AG08396 (cell line): Measurements from ENCODE around the gene EPHA10.
"Not testable (repeated sequence)": the region's sequence is repeated elsewhere in the genome, so short reads cannot be mapped to it uniquely, and the experiment has no call there.

Source experiments
- DNase-seq: peaks from one replicate; pipeline ENCODE4 v3.0.0; 2012; ENCODE audit warnings: low spot score, mixed read lengths

The EPHA10 gene

DNA sequence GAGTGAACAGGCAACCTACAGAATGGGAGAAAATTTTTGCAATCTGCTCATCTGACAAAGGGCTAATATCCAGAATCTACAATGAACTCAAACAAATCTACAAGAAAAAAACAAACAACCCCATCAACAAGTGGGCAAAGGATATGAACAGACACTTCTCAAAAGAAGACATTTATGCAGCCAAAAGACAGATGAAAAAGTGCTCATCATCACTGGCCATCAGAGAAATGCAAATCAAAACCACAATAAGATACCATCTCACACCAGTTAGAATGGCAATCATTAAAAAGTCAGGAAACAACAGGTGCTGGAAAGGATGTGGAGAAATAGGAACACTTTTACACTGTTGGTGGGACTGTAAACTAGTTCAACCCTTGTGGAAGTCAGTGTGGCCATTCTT, 6.5 kb upstream of the EPHA10 start:
- not testable (repeated sequence) for DNase-seq

DNA sequence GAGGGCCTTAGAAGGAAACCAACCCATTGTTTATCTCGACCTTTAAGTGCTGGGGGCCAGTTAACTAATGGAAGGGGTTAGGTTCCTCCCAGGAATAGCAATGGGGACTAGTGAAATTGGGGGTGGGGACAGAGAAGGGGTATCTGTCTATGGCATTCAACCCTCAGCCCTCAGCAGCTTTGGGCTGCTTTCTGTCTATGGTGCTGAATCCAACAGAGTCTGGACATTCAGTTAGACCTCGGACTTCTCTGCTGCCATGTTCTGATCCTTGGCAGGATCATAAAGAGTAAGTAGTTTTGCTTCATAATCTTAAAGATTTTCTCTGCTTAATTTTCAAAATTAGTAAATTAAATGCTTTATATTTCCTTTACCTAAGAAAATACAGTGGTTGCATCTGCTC, 2.6 kb upstream of the EPHA10 start:
- DNase-seq = no peak

DNA sequence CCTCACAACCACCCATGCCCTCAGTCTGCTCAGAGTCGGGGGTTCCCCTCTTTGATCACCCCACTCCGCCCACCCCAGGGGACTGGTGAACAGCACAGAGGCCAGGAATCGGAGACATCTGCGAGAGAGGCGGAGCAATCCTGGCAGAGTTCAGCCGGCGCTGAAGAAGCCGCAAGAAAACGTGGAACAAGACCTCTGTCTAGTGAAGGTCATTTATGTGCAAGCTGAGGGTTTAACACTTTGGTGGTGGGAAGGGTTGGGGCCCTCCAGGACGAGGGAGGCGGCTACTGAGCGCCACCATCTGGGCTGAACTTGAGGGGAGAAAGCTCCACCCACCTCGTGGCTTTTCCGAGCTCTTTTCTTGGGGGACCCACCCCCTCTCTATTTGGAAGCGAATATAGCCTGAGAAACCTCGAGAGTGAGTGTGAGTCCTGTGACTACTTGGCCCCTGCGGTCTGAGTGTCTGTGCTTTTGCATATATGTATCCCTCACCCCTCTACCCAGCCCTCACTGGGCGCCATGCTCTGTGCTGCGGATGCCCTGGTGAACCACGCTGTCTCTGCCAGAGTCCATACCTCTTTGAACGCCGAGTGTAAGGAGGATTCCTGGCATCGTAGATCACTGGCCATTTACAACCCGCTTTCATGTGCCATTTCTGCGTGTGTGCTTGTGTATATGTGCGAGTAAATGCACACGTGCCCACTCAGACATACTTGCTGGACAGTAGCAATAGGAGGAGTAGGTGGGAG, 1.2 kb upstream of the EPHA10 start:
- no peak for DNase-seq

DNA sequence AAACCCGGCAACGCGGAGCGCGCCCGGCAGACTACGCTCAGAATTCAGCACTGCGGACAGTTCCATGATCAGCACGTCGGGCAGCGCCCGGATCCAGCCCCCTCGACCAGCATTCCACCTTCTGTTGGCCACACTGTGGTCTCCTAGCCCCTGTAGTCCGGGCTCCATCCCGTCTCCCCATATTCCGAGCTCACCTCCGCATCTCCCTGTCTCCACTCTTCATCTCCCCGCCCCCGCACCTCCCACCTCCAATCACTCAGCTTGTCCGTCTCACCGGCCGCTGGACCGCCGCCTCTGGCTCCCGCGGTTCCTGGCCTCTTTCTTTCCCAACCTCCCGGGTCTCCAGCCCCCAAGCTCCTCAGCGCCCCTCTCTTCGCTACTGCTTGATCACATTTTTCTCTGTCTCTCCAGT, 500 bp downstream of the EPHA10 start:
- DNase-seq = peak; percentile 78

DNA sequence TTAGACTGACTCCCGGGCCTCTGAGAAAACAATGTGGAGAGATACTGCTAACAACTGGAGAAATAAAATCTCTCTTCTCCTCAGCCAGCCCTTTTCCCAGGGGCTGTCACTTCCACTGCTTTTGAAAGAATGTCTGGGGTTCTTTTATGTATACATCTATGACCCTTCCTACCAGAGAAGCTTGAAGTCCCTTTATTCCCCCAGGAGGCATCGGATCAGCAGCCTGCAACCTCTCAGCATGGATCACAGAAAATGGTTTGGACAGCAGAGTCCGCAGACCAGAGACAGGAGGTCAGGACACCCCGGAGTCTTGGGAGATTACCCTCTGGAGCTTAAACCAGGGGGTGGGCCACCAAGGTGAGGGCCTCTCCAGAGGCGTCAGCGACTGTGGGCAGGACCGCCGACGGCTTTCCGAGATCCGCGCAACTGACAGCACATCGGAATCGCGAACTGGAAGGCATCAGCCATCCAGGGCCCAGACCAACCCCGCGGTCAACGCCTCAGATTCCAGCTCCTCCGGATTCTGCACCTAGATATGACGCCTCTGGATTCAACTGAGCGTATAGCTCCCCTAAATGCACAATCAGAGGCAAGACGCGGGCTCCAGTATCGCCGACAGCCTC, 1.0 kb downstream of the EPHA10 start:
- no peak for DNase-seq

DNA sequence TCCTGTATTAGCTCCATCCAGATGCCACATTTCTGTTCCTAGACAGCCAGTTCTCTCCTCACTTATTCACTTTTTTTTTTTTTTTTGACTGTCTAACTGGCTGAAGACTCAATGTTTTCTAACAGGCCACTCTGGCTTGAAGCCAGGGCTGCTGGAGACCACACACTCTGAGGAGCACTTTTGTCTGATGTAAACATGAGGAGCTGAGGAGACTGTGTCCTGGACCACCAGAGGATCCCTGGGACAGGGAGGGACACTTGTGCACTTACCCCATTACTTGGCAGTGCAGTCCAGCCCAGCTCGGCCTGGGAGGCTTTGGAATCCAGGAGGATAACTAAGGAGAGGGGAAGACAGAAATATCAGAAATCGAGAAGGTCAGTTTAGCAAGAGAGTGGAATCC, 2.4 kb downstream of the EPHA10 start:
- no peak for DNase-seq

DNA sequence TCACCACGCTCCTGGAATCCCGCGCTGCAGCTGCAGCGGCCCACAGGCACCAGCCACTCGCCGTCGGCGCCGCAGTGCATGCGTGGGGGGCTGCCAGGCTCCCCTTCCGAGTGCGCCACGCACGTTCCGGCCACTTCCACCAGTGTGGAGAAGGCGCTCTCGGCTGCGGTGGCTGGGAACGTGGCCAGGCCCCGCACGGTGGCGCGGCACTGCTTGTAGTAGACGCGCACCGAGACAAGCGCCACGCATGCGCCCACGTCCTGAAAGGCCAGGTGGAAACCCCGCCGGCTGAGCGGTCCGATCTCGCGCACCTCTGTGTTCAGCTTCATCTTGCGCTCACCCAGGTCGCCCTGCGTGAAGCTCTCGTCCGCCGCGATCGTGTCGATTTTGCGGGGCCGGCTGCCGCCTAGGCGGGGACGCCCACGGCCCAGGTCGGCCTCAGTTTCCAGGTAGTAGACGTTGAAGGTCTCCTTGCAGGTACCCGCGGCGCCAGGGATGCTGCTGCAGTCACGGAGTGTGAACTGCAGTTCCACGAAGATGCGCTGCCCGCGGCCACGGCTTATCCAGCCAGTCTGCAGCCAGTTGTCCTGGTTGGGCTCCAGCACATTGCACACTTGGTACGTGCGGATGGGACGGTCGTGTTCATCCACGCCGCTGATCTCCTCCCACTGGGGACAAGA, 3.4 kb downstream of the EPHA10 start:
- no peak for DNase-seq

DNA sequence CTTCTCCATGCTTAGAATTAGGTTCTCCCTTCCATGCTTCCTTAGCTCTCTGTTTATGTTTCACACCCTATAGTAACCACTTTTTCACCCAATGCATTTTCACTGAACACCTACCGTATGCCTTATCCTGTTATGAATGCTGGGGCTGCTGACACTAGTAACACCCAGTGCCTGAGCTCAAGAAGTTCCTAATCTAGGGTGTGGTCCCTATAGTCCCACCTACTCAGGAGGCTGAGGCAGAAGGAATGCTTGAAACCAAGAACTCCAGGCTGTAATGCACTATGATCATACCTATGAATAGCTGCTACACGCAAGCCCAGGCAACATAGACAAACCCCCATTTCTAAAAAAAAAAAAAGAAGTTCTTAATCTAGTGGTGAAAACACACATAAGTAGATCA, 5.5 kb downstream of the EPHA10 start:
- DNase-seq = no peak

DNA sequence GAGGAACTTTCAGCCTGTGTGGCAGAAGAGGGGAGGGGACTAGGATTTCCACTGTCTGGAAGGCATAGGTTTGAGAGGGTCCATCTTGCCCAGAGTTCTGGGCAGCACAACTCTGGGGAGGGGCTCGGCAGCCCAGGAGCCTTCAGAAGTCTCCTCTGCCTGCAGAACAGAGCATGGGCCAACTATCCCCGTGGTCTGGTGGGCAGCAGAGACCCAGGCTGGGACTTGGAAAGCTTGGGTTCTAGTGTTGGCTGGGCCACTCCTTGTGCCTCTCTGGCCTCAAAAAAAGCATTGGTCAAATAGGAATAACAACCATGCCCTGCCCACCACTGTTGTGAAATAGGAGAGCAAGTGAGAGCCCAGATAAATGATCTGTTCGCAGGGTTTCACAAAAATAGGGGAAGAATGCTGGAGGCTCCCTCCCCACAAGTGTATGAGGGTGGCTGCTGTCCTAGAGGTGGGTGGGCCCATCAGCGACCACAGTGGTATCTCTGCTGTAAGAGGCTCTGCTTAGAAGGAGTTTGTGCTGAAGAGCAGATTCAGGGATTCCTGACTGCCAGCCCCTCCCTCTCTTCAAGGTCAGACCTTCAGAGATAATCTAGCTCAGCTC, 8.9 kb downstream of the EPHA10 start:
- DNase-seq = no peak

DNA sequence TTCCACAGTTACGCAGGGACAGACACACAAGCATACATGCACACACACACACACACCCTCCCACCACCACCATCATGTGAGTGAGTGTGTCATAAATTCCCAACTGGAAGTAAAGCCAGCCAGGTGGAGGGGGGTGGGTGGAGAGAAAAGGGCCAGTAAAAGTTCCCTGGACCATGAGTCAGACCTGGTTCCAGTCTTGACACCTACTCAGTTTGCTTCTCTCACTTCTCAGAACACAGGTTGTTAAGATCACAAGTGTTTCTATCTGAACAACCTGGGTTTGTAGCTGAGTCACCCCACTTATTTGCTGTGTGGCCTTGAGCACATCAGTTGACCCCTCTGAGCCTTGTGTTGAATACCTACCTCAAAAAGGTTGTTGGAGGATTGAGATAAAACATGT, 9.6 kb downstream of the EPHA10 start:
- DNase-seq = peak; percentile 7

DNA sequence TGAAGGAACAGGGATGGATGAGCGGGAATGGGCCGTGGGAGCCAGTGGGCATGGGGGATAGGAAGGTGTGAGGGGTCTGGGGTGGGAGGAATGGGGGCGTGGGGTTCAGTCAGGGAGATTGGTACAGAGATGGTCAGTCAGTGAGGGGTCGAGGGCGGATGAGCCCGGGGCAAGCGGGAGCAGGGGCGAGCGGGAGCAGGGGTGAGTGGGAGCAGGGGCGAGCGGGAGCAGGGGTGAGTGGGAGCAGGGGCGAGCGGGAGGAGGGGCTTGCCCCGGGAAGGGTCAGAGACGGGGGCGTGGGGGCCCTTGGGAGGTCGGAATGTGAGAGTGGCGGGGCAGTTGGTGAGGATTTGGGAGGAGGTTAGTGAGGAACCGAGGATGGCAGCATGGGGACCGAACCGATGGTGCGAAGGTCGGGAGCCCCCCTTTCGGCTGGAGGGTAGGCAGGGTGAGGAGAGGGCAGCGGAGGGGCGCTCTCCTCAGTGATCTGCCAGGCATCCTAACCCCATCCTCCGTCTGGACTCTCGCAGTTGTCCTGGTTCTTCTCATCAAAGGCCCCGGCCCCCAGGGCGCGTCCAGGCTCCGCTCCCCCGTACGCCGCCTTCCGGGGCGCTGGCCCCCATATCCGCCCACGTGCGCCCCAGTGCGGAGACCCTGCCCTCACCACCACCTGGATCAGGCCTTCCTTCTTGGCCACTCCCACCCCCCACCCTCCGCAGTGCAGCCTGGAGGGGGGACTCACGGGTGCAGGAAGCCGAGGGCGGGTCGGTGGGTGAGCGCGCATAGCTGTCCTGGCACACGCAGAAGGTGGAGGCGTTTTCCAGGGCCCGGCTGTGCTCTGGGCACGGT, 11.2 kb downstream of the EPHA10 start:
- no peak for DNase-seq

DNA sequence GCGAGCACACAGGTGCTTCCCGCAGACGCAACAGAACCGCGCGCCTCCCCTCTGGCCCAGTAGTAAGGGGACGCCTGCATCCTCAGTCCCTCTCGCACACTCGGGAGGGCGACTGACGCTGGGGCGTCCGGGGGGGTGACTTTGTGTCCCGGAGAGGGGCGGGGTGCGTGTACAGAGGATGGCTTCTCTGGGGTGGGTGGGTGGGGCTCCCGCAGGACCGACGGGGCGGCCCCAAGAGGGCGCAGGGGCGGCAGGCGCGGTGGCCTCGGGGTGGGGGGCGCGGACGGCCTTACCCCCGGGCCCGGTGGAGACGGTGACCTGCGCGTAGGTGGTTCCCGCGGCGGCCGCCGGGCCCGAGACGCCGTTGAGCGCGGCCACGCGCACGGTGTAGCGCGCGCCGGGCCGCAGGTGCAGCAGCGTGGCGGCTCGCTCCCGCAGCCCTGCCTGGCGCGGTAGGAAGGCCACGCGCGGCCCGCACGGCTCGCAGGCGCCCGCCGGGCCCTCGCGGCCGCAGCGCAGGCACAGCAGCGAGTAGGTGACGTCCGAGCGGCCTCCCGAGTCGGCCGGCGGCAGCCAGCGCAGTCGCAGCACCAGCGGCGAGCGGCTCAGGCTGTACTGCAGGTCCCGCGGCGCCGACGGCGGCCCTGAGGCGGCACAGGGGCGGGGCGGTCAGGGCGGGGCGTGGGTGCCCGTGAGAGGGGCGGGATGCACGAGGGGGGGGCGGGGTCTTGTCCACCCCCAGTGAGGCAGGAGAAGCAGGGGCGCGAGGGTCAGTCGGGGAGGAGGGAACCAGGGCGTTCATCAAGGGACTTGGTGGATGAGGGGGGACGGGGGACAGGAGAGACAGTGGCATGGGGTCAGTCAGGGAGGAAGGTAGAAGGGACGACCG, 12.1 kb downstream of the EPHA10 start:
- DNase-seq = peak; percentile 81

DNA sequence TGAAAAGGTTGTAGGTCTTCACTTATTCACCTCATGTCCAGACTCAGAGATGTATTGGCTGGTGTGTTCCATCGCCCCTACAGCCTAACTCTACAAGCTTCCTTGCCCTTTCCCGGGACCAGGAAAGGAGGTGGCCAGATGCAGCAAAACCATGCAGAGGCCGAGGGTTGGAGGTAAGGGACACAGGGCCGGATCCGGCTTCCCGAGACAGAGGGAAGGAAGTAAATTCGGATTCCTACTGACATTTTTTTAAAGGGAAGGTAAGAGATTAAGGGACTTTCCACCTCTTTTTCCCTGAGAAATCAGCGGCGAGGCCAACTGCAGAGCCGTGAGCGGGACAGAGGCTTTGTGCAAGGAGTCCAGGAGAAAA, 12.7 kb downstream of the EPHA10 start:
- DNase-seq = no peak

DNA sequence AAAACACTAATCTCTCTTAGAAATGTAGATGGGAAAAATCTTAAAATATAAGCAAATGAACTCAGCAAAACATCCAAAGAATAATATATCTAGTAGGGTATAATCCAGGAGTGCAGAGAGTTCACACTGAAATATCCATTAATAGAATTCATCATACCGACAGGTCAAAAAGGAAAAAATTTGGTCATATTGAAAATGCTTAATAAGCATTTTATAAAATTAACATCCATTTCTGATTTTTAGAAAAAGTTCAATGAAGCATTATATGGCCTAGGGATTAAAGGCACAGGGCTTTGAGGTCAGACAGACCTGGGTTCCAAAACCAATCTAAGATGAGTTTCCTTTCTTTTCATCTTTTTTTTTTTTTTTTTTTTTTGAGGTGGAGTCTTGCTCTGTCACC, 16.4 kb downstream of the EPHA10 start:
- DNase-seq = no peak

DNA sequence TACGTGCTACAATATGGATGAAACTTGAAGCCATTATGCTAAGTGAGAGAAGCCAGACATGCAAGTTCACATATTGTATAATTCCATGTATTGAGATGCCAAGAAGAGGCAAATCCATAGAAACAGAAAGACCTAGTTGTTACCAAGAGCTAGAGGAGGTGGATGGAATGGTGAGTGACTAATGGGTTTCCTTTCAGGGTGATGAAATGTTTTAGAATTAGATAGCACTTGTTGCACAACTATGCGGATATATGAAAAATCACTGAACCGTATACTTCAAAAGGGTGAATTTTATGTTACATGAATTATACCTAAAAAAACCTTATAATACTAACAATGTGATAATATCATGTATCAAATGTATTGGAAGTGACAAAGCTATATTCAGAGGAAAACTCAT, 18.1 kb downstream of the EPHA10 start:
- no peak for DNase-seq

DNA sequence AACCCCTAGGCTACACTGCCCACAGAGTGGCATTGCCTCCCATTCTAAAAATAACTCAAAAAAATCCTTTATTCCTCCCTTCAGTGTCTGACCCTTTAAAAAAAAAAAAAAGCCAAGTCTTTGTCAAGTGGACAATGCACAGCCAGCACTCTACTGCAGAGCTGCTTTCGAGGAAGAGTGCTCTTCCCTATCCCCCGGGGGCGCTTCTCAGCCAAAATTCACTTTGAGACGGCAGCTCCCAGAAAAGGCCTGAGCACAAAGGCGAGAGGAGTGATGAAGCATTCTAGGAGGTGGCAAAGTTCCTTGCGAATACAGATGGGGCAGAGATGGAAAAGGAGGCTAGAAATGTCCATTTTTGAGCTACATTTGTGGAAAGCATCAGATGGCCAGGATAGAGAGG, 23.3 kb downstream of the EPHA10 start:
- no peak for DNase-seq

DNA sequence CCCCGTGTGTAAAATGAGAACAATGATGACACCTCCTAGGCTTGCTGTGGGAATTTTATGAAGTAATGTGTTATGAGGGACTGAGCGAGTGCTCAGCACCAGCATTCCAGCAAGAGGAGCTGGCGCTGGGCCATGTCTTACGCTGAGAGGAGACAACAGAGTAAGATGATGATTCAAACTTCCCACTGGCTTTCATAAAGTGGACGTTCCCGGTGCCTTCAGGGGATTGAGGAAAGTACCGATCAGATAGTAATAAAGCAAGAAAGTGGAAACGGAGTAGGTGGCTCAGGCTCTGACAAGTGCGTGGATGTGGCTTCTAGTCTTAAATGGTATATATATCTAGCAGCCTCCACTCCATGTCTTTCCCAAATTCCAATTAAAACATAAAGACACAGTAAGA, 23.8 kb downstream of the EPHA10 start:
- no peak for DNase-seq

DNA sequence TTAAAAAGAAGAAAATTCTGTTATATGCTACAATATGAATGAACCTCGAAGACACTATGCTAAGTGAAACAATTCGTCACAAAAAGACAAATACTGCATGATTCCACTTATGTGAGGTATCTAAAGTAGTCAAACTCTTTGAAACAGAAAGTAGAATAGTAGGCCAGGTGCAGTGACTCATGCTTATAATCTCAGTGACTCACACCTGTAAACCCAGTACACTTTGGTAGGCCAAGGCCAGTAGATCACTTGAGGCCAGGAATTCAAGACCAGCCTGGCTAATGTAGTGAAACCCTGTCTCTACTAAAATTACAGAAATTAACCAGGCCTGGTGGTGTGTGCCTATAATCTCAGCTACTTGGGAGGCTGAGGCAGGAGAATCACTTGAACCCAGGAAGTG, 25.7 kb downstream of the EPHA10 start:
- DNase-seq = no peak

DNA sequence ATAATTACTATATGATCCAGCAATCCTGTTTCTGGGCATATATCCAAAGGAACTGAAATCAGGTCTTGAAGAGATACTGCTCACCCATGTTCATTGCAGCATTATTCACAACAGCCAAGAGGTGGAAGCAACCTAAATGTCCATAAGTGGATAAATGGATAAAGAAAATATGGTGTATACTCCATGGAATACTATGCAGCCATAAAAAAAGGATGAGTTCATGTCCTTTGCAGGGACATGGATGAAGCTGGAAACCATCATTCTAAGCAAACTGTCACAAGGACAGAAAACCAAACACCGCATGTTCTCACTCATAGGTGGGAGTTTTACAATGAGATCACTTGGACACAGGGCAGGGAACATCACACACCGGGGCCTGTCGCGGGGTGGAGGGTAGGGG, 26.3 kb downstream of the EPHA10 start:
- DNase-seq = not testable (repeated sequence)

DNA sequence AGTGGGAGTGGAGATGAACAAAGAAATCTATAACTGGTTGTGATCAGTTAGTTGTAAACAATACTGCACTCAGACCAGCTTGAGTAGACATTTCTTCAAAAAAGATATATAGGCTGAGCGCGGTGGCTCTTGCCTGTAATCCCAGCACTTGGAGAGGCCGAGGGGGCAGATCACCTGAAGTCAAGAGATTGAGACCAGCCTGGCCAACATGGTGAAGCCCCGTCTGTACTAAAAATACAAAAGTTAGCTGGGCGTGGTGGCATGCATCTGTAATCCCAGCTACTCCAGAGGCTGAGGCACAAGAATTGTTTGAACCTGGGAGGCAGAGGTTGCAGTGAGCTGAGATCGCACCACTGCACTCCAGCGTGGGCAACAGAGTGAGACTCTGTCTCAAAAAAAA, 26.9 kb downstream of the EPHA10 start:
- DNase-seq = not testable (repeated sequence)
